Esophagus squamous epithelium (tissue), 4 donors: ENCODE results near the gene UNC13C.

ENCODE experiments used
- POLR2A ChIP-seq, 4 donors: fragments of 450-650 bp; IDR thresholded peaks; one replicate each; pipeline ENCODE4 v1.6.1; 2017; ENCODE audit warnings: antibody characterized with exemption in 4 of 4, mild to moderate bottlenecking in 4 of 4, moderate library complexity in 3 of 4
- TF ChIP-seq, protein P1 (sequence below), 6 experiments: fragments of 450-650 bp in 4 of 6; fragments of 200-600 bp in 2 of 6; sonication (generic) in 2 of 6; IDR thresholded peaks; one replicate each; pipeline ENCODE4 v1.5.1; 2016 to 2019; ENCODE audit warnings: antibody characterized with exemption in 6 of 6, mild to moderate bottlenecking in 4 of 6, moderate library complexity in 4 of 6

DNA sequence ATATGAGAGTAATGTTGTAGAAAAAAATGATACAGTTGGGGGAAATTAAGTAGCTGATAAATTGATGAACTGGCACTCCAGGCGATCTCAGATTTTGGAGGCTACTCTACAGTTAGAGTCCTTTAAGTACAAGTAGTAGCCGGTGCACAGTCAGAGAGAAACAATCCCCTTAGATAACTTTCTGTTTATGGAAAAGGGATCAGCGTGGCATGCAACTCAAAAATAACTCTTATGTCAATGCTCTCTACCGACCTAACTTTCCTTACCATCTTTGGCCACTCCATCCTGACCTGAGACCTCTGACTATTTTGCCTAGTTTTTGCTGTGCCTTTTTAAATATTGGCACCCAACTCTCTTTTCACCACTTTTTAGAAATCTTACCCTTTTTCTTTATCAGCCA is 299.6 kb downstream of the UNC13C start:
- TF ChIP-seq, protein P1, sequence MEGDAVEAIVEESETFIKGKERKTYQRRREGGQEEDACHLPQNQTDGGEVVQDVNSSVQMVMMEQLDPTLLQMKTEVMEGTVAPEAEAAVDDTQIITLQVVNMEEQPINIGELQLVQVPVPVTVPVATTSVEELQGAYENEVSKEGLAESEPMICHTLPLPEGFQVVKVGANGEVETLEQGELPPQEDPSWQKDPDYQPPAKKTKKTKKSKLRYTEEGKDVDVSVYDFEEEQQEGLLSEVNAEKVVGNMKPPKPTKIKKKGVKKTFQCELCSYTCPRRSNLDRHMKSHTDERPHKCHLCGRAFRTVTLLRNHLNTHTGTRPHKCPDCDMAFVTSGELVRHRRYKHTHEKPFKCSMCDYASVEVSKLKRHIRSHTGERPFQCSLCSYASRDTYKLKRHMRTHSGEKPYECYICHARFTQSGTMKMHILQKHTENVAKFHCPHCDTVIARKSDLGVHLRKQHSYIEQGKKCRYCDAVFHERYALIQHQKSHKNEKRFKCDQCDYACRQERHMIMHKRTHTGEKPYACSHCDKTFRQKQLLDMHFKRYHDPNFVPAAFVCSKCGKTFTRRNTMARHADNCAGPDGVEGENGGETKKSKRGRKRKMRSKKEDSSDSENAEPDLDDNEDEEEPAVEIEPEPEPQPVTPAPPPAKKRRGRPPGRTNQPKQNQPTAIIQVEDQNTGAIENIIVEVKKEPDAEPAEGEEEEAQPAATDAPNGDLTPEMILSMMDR (IDR thresholded peaks at IDR 0.05), result no peak
- no peak for TF ChIP-seq POLR2A (IDR thresholded peaks at IDR 0.05)
